Esophagus muscularis mucosa (tissue), 3 donors: ENCODE results near the gene MUC21.

Source experiments
- CTCF ChIP-seq, 3 experiments: fragments of 200-600 bp in 2 of 3; fragments of 450-650 bp in 1 of 3; sonication (generic) in 2 of 3; IDR thresholded peaks; one replicate each; pipeline ENCODE4 v1.5.1; 2017 to 2019; ENCODE audit warnings: antibody characterized with exemption in 3 of 3, mild to moderate bottlenecking in 2 of 3, moderate library complexity in 1 of 3
- POLR2A ChIP-seq: fragments of 450-650 bp; IDR thresholded peaks from one replicate; pipeline ENCODE4 v1.6.1; 2017; ENCODE audit warnings: antibody characterized with exemption, moderate library complexity, mild to moderate bottlenecking, low read depth

- TF ChIP-seq CTCF (IDR thresholded peaks at IDR 0.05) (no peak), POLR2A (no peak)
Observed at GRCh38 chr6:30965140-30965601, 18.3 kb upstream of the MUC21 start.
